NCI-H345 (cell line): ENCODE data around the gene PRH2.

Source experiments
- DNase-seq: peaks from one replicate; lab custom pipeline; 2025; lab: John Stamatoyannopoulos, UW

PRH2 gene

GRCh38 chr12:10928746-10929286 is at the start of gene PRH2:
Gene PRH2 (plus strand): TSS chr12:10929236. CDS start chr12:10929274, 38 bp downstream.
- no peak for DNase-seq

DNA sequence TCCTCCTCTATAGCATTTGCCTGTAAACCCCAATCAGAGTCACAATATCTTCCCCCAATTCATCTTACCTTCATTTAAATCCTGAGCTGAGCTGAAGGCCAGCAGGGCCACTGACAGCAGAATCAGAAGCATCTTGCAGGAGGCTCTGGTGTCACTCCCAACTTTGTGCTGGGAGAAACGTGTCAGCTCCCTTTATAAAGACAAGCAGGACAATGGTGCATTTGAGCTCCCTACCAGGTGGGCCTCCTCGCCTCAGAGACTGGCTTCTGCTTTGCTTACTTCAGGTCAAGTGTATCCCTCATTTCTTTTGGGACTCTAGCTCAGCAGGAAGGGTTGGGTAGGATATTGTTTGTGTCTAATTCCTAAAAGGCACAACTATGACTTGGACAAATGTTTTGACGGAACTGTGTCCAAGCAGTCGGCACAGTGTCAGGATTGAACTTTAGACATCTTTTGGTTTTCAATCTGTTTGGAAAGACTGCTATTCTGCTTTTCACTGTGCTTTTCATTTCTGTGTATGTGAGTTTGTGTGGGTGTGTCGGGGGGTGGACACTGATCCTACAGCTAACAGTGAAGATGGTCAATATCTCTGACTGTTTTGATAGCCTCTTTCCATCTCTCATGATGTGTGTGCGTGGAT is 44.8 kb upstream of the PRH2 start, which contains the start of gene PRH1:
Gene PRH1 (minus strand): TSS at position 170 of the 640 bp plus-strand sequence. CDS start 38 bp downstream, at position 132.
- no peak for DNase-seq

GRCh38 chr12:10889226-10889625 is 39.8 kb upstream of the PRH2 start:
- no peak for DNase-seq

GRCh38 chr12:10891937-10892336 is 37.1 kb upstream of the PRH2 start:
- DNase-seq = no peak

DNA sequence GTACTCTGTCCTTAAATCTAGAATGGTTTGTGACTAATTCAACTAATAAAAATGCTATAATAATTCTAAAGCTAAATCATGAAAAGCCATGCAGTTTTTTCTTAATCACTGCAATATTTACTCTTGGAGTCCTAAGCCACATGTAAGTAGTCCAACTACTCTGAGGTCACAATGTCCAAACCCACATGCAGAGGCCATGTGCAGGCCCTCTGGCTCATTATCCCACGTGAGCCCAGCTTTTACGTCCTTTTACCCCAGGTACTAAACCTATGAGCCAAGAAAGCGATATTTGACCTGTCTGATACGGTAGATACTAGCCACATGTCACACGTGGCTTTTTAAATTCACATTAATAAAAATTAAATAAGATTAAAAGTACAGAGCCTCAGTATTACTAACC is 32.2 kb upstream of the PRH2 start:
- DNase-seq = no peak

GRCh38 chr12:10900530-10900929 is 28.5 kb upstream of the PRH2 start:
- no peak for DNase-seq

DNA sequence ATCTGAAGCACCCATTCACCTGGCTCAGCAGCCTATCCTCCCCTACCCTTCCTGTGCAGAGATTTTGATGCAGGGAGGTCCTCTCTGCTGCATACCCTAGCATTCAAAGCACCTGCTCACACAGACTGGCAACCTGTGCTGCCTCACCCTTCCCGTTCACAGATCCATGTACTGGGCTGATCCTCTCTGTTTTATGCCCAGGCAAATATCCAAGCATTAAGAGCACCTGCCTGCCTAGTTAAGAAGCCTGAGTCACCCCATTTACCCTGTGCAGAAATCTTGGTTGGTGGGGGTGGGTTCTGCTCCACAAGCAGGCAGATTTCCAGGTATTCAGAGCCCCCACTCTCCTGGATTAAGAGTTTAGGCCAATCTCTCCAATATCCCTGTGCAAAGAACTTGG is 28.1 kb upstream of the PRH2 start:
- no peak for DNase-seq

GRCh38 chr12:10901427-10901826 is 27.6 kb upstream of the PRH2 start:
- DNase-seq = no peak

DNA sequence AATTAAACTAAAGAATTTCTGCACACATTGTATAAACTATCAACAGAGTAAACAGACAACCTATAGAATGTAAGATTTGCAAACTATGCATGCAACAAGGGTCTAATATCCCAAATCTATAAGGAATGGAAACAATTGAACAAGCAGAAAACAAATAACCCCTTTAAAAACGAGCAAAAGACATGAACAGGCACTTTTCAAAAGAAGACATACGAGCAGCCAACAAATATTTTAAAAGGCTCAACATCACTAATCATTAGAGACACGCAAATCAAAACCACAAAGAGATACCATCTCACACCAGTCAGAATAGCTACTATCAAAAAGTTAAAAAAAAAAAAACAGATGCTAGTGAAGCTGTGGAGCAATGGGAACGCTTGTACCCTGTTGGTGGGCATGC is 24.4 kb upstream of the PRH2 start:
- DNase-seq = no peak

- no peak for DNase-seq
These were observed 19.6 kb upstream of the PRH2 start, which contains the start of gene TAS2R13 for GRCh38 chr12:10909462-10909861. Gene TAS2R13 (minus strand): TSS chr12:10909562. CDS start chr12:10909298, 264 bp downstream.

DNA sequence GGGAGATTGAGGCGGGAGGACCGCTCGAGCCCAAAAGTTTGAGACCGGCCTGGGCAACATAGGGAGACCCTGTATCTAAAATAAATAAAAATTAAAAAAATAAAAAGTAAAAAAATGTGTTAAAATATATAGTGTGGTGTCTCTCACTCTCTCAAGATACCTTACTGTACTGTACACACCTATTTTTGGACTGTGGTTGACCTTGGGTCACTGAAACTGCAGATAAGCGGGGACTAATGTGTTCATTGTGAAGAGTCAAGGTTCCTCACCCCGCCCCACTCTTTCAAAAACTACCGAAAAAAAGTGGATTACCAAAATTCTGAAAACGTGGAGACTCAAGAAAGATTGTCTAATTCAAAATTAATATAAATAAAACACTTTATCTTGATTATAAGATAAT is 18.7 kb upstream of the PRH2 start:
- DNase-seq = no peak

- no peak for DNase-seq
These were observed 9.2 kb upstream of the PRH2 start for GRCh38 chr12:10919809-10920208.

DNA sequence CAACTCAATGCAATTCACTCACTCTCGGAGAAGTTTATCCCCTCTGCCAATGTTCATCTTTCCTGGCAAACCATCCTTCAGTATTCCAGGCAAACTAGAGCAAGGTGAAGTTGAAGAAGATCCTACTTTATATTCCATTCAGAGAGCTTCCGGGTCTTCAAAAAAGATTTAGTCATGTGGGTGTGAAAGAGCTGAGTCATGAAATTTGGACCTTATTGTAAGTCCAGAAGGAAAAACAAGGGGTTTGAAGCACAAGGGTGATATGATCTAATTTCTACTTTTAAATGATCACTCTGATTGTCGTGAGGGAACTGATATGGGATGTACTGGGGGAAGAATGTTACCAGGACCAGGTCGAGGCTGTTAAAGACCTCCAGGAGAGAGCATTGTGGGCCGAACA is 2.8 kb upstream of the PRH2 start:
- DNase-seq = no peak

DNA sequence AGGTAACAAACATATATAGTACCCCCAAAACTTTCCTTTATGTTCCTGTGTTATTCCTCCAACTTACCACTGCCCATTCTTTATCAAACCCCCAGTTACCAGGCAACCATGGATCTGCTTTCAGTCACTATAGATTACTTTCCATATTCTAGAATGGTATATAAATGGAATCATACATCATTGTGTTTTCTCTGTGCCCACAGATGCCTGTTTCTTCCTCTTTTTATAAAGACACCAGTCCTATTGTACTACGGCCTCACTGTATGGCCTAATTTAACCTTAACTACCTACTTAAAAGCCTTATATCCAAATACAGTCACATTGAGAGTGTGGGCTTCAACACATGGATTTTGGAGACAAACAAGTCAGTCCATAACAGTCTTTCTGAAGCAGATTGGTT is 7.5 kb downstream of the PRH2 start:
- no peak for DNase-seq

DNA sequence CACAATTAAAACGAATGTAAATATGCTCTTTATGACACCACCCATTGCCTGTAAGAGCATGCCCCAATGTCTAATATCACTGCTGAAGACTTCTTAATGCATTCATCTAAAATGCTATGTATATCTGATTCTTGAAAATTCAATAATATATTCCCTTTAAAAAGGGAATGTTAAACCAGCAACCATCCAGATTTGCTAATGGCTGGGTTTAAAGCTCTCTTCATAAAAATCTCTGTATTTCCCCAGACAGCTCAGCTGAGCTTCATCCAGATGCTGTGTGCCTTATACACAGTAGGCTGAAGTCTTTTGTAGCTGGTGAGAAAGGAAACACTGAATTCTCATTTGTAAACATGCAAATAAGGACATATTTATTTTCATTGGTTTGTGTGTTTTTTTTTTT is 10.1 kb downstream of the PRH2 start, which contains the start of gene TAS2R14:
Gene TAS2R14 (minus strand): TSS at position 101 of the 400 bp plus-strand sequence. CDS start 56 bp downstream, at position 45.
- DNase-seq = no peak

GRCh38 chr12:10940389-10940788 is 11.4 kb downstream of the PRH2 start:
- no peak for DNase-seq

DNA sequence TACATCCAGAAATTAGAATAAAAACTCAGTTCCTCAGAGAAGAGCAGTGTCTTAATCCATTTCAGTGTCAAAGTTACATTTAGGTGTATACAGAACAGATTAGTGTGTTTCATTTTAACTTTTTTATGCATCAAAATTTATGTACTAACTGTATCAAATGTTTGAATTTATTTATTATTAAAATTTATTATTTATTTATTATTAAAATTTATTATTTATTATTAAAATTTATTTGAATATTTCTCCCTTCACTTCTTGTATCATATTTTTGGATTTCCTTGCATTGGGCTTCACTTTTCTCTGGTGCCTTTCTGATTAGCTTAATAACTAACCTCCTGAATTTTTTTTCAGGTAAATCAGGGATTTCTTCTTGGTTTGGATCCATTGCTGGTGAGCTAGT is 12.3 kb downstream of the PRH2 start:
- DNase-seq = no peak

GRCh38 chr12:10941916-10942607 is 13.0 kb downstream of the PRH2 start:
- DNase-seq = no peak

DNA sequence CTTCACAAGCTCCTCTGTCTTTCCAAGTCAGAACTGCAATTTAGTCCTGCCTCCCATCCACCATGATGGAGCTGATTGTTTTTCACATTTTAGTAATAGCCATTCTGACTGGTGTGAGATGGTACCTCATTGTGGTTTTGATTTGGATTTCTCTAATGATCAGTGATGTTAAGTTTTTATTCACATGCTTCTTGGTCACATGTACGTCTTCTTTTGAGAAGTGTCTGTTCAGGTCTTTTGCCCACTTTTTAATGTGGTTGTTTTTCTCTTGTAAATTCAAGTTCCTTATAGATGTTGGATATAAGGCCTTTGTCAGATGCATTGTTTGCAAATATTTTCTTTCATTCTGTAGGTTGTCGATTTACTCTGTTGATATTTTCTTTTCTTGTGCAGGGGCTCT is 14.1 kb downstream of the PRH2 start:
- no peak for DNase-seq

- DNase-seq = no peak
These were observed 23.6 kb downstream of the PRH2 start for GRCh38 chr12:10952645-10953044.

DNA sequence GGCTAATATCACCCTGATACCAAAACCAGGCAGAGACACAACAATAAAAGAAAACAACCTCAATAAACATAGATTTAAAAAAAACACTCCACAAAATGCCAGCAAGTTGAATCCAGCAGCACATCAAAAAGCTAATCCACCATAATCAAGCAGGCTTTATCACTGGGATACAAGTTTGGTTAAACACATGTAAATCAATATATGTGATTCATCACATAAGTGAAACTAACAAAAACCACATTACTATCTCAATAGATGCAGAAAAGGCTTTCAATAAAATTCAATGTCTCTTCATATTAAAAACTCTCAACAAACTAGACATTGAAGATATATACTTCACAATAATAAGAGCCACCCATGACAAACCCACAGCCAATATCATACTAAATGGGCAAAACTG is 27.0 kb downstream of the PRH2 start:
- DNase-seq = no peak

GRCh38 chr12:10957741-10958140 is 28.7 kb downstream of the PRH2 start:
- DNase-seq = no peak

- DNase-seq = no peak
These were observed 30.8 kb downstream of the PRH2 start for GRCh38 chr12:10959804-10960203.
